ENCODE data around the gene OPALIN. TPM values are rescaled to one million over a fixed set of nuclear protein-coding genes. Genes with fewer than 3 reads are reported as not detected.

The OPALIN gene
- total and polyA plus RNA-seq, 2 experiments from 2014 or later: not detected

Other genes with a start within 250 kb of the OPALIN start
- 23.5 and 26.0 TPM in 2 replicates for gene ZNF518A, start 228.7 kb downstream of the OPALIN start, total RNA-seq
- 16.2 and 16.7 TPM in 2 replicates for gene ZNF518A, start 228.7 kb downstream of the OPALIN start, polyA plus RNA-seq
- 4.8 and 6.9 TPM in 2 replicates for gene BLNK, start 87.4 kb downstream of the OPALIN start, total RNA-seq
- gene BLNK, start 87.4 kb downstream of the OPALIN start, polyA plus RNA-seq: 6.3 and 9.7 TPM in 2 replicates
- not detected in 2 replicates for gene DNTT, start 54.6 kb downstream of the OPALIN start, total RNA-seq
- 0.10 TPM in 1 of 2 replicates, not detected in the other for gene DNTT, start 54.6 kb downstream of the OPALIN start, polyA plus RNA-seq
- 0.50 and 0.84 TPM in 2 replicates for gene TLL2, start 154.9 kb upstream of the OPALIN start, total RNA-seq
- 0.15 and 0.76 TPM in 2 replicates for gene TLL2, start 154.9 kb upstream of the OPALIN start, polyA plus RNA-seq
- 158 and 186 TPM in 2 replicates for gene TM9SF3, start 228.0 kb upstream of the OPALIN start, total RNA-seq
- gene TM9SF3, start 228.0 kb upstream of the OPALIN start, polyA plus RNA-seq: 128 and 141 TPM in 2 replicates

Data from hepatocyte (in vitro differentiated cells).